GM18861 (cell line): ENCODE results near the gene THOC6.

Experiments
- ATAC-seq: cut with Tn5 transposase; IDR thresholded peaks from one replicate; pipeline ENCODE4 v1.9.1; 2021; ENCODE audit not compliant: unreplicated experiment

Gene THOC6

GRCh38 chr16:3029491-3030221 is 5.8 kb downstream of the THOC6 start:
- ATAC-seq = no peak

- no peak for ATAC-seq
Observed at GRCh38 chr16:3030222-3031212, 6.7 kb downstream of the THOC6 start.

DNA sequence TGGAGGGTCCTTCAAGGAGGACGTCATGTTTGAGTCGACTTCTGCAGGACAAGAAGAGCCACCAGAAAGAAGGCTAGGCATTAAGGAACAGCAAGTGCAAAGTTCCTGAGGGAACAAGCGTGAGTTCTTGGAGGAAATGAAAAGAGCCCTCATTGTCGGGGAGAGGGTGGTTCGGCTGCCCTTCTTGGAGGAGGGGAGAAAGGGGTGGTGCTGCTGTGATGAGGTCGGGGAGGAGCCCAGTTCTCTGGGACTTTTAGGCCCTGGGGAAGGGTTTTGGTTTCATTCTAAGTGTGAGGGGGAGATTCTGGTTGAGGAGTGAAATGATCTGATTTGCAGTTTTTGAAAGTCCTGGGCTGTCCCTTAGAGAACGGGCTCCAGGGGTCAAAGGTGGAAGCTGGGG is 8.8 kb downstream of the THOC6 start:
- no peak for ATAC-seq

- no peak for ATAC-seq
Observed at GRCh38 chr16:3035289-3035971, 11.6 kb downstream of the THOC6 start.

GRCh38 chr16:3035972-3036725 is 12.3 kb downstream of the THOC6 start:
- ATAC-seq = no peak

DNA sequence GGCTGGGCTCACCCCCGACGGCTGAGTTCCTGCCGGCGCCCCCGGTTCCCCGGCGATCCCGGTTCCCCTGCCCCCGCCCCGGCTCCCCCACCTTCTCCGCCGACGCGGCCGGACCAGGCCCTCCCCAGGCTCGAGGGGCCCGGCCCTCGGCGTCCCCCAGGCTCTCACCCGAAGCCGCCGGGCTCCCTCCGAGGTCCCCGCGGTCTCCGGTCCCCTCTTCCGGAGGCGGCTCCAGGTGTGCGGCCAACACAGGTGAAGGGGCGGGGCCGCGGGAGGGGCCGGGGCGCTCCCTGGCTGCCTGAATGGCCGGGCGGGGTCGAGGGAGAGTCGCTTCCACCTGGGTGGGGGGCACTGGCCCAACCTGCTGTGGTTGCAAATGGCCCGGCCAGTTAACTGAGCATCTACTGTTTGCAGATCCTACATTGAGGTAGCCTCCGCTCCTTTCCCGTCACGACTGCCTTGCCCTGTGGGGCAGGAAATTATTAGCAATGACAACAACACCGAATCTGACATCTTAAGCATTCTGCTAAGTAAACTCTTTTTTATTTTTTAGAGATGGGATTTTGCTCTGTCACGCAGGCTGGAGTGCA is 13.0 kb downstream of the THOC6 start, which contains the start of gene BICDL2:
BICDL2 (minus strand) TSS at position 219 of the 590 bp plus-strand sequence. CDS start 1,448 bp downstream, outside the sequence.
- ATAC-seq = no peak

- no peak for ATAC-seq
Observed at GRCh38 chr16:3038256-3038655, 14.4 kb downstream of the THOC6 start.

DNA sequence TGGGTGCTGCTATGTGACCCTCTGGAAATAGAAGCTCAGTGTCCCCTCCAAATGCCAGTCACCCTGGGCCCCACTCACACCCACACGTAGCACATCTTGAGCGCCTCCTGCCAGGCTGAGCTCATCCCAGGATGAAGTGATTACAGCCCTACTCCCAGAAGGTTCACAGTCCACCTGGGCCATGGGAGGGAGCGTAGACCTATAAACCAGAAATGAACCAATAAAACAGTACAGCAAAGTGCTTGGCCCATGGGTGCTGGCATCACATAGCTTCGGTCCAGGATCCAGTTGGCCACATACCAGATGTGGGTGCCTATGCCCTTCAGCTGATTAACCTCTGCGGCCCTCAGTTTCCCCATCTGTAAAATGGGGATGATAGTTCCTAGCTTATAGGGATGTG is 15.1 kb downstream of the THOC6 start:
- no peak for ATAC-seq

DNA sequence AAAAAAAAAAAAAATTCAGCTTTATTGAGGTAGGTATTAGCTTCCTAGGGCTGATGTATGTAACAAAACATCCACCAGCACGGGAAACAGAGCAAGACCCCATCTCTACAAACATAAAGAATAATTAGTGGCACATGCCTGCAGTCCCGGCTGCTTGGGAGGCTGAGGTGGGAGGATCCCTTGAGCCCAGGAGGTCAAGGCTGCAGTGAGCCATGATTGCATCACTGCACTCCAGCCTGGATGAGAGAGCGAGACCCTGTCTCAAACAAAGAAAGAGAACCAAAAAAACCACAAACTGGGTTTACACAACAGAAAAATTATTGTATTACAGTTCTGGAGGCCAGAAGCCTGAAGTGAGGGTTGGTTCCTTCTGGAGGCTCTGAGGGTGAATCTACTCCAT is 18.5 kb downstream of the THOC6 start:
- no peak for ATAC-seq

- ATAC-seq = no peak
Observed at GRCh38 chr16:3044708-3045107, 20.9 kb downstream of the THOC6 start.

DNA sequence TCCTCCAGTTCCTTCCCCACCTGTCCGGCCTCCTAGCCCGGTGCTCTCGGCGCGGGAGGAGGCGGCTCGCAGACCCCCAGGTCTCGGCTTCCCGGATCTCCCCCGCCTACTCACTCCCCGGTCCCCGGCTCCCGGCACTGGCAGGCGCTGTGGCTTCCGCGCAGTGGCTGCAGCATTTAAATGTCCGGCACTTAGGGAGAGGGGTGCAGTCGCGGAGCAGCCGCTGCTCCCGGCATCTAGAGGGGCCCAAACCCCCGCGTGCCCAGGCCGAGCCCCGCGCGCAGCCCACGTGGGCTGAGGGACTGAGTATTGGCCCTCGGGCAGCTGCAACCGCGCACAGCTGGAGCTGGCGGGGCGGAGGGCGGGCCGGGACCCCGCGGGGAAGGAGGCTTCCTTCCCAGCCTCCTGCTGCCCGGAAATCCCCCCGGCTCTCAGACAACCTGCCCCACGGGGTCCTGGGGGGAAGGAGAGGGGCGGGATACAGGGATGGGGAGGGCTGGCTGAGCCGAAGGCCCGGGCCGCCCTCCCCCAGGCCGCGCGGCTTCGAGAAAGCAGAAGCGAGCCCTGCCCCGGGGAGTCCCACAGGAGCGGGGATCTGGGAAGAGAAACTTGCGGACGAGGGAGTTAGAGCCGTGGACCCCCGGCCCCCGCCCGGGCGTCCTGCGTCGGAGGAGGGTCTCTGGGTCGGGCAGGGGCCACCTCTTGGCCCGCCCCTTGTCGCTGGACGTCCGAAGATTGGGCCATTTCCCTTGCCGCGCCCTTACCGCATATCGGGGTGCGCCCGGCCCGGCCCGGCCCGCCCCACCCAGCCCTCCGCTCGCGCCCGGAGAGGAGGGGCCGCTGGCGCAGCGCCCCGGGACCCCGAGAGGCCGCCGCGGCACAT is 22.2 kb downstream of the THOC6 start, which contains the start of gene MMP25:
MMP25 (plus strand) TSS at position 804 of the 883 bp plus-strand sequence. CDS start 357 bp downstream, outside the sequence.
- no peak for ATAC-seq

- no peak for ATAC-seq
Observed at GRCh38 chr16:3046641-3047386, 23.0 kb downstream of the THOC6 start.

GRCh38 chr16:3047387-3047720 is 23.5 kb downstream of the THOC6 start:
- no peak for ATAC-seq

DNA sequence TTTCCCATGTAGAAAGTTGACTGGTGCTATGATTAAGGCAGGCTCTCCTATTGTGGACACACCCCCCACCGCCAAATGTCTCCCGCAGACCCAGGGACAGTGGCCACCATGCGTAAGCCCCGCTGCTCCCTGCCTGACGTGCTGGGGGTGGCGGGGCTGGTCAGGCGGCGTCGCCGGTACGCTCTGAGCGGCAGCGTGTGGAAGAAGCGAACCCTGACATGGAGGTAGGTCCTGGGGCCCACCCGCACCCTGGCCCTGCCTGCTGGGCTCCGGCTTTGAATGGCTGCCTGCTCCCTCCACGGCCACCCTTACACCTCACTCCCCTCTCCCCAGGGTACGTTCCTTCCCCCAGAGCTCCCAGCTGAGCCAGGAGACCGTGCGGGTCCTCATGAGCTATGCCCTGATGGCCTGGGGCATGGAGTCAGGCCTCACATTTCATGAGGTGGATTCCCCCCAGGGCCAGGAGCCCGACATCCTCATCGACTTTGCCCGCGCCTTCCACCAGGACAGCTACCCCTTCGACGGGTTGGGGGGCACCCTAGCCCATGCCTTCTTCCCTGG is 26.2 kb downstream of the THOC6 start:
- no peak for ATAC-seq

GRCh38 chr16:3050487-3050886 is 26.7 kb downstream of the THOC6 start:
- no peak for ATAC-seq

GRCh38 chr16:3051009-3051408 is 27.2 kb downstream of the THOC6 start:
- ATAC-seq = no peak

DNA sequence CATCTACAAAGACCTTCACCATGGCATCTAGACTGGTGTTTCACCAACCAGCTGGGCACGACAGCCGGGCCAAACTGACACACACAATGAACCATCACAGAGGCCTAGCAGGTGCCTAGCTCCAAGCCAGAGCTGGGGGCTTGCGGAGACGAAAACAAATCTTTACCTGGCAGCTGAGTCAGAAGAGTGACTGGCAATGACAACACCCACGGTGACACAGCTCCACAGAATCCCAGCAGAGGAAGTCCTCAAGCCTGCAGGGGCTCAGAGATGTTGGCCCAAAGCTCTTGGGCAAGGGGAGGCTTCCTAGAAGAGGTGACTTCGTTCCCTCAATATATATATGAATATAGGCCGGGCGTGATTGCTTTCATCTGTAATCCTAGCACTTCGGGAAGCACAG is 27.7 kb downstream of the THOC6 start:
- no peak for ATAC-seq
